SH-SY5Y (cell line): ENCODE measurements around the gene TIGD7.

ENCODE experiments used
- GATA2 ChIP-seq: IDR thresholded peaks from 2 replicates; pipeline ENCODE4 v1.6.1; 2011; ENCODE audit warnings: mild to moderate bottlenecking, low read depth, low read length
- GATA3 ChIP-seq: IDR thresholded peaks from 2 replicates; pipeline ENCODE4 v1.6.1; 2011; ENCODE audit warnings: low read depth, mild to moderate bottlenecking, low read length, moderate library complexity

TIGD7 gene

DNA sequence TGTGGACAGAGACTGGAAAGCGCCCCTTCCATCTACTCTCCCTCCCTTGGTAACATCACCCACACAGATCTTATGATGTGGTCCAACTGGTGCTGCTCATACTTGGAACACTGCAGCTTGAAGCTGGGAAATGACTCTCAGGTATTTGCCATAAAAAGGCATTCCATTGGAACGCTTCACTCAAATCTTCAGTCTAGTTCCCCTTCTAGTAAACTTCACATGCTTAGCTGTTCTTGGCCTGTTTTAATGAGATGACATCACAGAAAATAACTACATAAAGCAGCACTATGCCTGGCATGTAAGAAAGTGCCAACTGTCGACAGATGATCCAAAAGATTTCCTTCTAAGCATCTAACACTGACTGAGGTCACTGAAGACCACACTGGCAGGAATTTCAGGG, 12.6 kb downstream of the TIGD7 start:
- TF ChIP-seq GATA2 (no peak), GATA3 (no peak)

DNA sequence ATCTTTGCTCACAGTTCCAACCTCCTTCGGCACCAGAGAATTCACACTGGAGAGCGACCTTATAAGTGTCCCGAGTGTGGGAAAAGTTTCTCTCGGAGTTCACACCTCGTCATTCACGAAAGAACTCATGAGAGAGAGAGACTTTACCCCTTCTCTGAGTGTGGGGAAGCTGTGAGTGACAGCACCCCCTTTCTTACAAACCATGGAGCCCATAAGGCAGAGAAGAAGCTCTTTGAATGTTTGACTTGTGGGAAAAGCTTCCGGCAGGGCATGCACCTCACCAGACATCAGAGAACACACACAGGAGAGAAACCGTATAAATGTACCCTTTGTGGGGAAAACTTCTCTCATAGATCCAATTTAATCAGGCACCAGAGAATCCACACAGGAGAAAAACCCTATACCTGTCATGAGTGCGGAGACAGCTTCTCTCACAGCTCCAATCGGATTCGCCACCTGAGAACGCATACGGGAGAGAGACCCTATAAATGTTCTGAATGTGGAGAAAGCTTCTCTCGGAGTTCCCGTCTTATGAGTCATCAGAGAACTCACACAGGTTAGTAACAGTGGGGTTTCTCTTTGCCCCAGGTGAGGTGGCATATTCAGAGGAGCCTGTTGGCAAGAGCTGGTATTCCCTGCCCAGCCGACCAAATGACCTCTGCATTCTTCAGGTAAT, 15.1 kb downstream of the TIGD7 start:
- TF ChIP-seq GATA3 (no peak), GATA2 (no peak)

DNA sequence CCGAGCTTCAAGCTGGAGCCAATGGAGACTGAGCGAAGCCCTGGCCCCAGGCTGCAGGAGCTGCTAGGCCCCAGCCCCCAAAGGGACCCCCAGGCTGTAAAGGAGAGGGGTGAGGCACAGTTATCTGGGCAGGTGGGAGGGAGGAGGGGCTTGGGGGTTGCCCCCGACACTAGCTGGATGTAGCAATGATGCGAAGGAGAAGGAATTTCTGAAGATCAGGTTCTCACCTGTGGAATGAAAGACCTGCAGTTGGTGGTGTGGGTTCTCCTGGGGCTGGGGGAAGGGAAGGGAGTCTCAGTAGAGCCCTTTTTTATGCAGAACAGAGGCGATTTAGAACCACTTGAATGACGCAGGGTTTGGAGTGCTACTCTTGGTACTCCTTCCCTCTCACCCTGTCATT, 20.1 kb downstream of the TIGD7 start:
- TF ChIP-seq GATA2 (no peak), GATA3 (no peak)

DNA sequence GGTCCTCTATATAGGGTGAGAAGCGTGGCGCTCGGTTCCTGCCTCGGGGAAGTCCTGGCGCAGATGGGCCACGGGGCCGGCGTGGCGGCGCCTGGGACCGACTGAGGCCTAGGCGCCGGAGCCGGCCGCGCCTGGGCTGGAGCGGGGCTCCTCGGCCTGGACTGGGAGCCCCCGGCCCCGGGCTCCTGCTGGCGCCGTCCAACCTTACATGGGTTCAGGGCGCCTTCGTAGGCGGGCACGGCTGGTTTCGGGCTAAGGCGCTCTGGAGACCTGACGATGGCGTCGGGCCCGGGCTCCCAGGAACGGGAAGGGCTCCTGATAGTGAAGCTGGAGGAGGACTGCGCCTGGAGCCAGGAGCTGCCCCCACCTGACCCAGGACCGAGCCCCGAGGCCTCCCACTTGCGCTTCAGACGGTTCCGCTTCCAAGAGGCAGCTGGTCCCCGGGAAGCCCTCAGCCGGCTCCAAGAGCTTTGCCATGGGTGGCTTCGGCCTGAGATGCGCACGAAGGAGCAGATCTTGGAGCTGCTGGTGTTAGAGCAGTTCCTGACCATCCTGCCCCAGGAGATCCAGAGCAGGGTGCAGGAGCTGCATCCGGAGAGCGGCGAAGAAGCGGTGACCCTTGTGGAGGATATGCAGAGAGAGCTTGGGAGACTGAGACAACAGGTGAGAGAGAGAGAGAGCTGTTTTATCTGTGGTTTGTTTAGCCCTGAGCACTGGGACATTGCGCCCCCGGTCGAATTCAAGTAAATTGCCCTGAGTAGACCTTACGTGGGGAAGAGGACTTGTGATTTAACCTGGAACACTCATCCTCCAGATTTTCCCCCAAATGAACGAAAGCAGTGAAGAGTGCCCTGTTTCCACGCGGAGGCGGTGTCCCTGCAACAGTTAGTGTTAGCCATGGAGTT, 21.4 kb downstream of the TIGD7 start:
- no peak for TF ChIP-seq GATA3
- no peak for TF ChIP-seq GATA2

DNA sequence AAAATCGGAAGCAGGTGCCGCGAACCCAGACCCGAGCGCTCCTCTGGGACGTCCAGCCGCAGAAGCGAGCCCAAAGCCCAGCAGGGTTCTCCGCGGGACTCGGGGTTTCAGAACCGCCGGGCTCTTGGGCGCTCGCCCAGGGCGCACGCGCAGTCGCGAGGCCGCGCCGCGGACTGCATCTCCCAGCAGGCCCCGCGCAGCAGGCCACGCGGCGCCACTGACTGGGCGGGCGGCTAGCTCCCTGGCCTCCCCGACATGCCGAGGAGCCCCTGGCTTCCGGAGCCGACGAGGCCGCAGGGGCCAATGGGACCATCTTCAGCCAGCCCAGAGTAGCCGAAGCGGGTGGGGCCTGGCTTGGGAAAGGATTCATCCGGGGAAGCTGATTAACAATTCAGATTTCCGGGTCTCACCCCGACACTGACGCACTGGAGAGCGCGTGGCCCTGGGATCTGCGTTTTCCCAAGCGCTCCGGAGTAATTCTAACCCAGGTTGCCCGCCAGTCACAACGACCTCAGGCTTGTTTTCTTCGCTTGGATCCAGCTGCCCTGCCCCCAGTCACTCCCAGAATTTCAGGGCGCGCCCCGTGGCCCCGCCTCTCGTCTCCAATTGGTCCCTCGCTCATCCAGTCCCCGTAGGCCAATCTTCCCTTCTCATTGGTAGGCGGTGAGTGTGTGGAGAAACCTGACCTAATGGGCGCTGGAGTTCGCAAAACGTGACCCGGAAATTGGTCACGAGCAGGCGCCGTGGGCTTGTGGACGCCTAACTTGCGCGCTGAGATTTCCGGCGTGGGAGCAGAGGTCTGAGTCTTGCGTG, 22.3 kb downstream of the TIGD7 start, which contains the start of gene ZNF263:
ZNF263 (plus strand) TSS at position 762 of the 813 bp plus-strand sequence. CDS start 328 bp downstream, outside the sequence.
- no peak for TF ChIP-seq GATA3
- TF ChIP-seq GATA2 = no peak

DNA sequence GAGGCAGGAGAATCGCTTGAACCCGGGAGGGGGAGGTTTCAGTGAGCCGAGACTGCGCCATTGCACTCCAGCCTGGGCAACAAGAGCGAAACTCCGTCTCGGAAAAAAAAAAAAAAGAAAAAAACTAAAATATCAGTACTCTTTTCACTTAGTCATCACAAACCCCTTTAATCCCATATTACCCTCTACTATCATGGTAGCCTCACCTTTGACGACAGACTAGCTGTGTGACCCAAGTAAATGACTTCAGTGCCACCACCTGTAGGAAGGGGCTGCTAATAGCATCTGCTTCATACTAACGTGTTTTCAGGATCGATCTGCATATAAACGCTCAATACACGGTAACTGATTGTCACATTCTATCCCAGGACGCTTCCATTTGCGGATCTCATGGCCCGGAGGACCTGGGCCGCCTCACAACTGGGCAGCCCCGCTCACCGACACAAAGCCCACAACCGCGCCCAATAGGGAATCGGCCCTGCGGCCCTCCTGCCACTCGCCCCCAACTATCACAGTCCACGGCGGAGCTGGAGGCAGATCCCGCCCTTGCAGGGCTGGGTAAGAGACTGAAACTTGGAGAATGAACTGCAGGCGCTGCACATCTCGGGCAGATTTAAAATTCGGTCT, 23.0 kb downstream of the TIGD7 start:
- TF ChIP-seq GATA2 = no peak
- no peak for TF ChIP-seq GATA3

DNA sequence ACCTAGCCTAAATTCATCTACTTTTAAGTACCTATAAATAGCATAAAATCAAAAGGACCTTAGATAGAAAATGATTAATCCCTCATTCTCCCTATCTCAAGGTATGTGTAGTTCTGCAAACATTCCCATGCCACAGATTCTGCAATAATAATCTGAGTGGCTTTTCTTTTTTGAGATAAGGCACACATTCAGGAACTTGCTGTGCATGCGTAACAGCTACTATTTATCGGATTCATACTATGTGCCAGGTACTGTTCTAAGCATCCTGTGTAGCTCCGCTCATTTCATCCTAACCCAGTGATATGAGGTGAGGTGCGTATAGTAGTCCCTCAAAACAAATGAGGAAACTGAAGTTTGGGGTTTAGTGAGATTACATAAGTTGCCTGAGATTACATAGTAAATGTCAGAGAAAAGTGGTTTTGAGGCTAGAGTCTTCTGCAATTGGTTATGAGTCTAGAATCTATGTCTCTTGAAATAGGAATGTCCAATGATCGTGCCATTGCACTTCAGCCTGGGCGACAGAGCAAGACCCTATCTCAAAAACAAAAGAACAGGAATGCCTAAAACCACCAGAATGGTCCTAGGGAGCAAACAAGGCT, 23.9 kb downstream of the TIGD7 start:
- TF ChIP-seq GATA3 (no peak), GATA2 (no peak)

DNA sequence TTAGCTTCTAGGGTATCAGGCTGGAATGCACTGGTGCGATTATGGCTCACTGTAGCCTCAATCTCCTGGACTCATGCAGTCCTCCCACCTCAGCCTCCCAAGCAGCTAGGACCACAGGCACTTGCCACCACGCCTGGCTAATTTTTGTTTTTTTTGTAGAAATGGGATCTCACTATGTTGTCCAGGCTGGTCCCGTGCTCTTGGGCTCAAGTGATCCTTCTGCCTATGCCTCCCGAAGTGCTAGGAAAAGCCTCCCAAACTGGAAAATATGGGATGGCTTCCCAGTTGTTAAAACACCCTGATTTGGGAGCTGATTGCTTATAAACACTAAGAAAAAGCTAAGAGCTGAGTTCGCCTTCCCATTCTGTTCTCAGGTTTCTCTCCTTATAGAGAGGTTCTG, 28.6 kb downstream of the TIGD7 start:
- no peak for TF ChIP-seq GATA2
- TF ChIP-seq GATA3 = no peak

DNA sequence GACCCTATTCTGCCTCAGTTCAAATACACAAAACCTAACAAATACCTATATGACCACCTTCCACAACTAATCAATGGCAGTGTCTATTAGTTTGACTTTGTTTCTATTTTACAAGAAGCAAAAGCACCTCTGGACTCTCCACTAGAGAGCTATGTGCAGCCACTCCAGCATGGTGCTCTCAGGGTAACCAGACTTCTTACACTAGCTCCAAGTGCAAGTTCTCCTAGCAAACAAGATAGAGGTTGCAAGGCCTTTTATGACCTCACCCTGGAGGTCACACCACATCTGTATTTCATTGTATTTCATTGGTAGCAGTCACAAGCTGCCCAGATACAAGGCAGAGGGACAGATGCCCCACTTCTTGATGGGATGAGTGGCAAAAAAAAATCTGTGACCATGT, 30.3 kb downstream of the TIGD7 start:
- no peak for TF ChIP-seq GATA3
- no peak for TF ChIP-seq GATA2

DNA sequence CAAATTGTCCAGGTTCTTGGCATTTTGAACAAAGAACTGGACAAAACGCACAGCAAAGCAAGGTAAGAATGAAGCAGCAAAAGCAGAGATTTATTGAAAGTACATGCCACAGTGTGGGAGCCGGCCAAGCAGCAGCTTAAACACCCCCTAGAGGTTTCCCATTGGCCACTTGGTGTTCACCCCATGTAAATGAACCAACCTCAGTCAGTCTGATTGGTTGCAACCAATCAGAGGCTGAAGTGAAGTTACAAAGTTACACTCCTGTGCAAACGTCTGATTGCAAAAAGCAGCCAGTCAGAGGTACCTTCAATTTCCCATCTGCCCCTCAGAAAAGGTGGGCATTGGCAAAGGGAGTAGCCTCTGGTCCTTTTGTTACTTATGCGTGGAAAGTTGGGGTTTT, 30.7 kb downstream of the TIGD7 start:
- TF ChIP-seq GATA3 (no peak), GATA2 (no peak)

DNA sequence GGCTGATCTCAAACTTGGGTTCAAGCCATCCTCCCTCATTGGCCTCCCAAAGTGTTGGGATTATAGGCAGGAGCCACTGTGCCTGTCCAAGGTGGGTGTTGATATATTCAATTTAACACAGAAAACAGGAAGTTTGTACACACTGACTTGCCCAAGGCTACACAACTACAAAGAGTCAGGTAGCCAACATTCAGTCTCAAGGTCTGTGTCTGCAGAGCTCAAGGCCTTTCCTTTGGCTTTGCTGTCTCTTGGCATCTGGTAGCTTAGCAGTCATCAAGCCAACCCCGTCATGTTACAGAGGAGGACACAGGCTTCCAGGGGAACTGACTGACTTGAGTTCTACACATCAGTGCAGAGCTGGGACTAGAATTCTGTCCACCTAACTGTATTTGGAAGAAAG, 36.9 kb downstream of the TIGD7 start:
- TF ChIP-seq GATA3 (no peak), GATA2 (no peak)

DNA sequence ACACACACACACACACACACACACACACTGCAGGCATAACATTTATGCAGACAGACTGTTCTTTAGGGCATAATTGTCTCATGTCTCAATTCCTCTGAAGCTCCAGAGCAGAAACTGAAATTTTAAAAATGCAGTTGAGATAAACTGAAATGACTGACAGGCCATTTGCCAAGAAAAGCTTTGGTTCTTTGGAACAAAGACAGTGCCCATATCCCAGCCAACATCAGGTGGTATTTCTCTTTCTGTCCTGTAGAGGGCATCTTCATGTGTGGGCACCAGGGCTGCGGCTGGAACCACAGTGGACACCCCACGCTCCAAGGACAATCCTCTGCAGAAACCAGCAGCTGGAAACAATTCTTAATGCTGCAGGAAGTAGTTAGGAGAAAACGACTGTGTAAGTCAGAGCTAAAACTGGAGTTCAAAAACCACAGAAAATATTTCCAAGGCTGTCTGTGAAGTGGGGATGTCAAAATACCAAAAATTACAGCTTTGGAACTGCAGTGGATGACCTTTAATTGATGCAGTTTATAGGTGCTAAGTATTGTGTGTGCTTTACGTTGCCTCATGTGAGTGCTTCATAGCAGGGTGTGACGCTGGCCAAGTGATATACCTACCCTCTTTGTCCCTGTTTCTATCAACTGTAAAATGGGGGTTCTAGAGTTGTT, 38.2 kb downstream of the TIGD7 start:
- TF ChIP-seq GATA2 (no peak), GATA3 (no peak)

DNA sequence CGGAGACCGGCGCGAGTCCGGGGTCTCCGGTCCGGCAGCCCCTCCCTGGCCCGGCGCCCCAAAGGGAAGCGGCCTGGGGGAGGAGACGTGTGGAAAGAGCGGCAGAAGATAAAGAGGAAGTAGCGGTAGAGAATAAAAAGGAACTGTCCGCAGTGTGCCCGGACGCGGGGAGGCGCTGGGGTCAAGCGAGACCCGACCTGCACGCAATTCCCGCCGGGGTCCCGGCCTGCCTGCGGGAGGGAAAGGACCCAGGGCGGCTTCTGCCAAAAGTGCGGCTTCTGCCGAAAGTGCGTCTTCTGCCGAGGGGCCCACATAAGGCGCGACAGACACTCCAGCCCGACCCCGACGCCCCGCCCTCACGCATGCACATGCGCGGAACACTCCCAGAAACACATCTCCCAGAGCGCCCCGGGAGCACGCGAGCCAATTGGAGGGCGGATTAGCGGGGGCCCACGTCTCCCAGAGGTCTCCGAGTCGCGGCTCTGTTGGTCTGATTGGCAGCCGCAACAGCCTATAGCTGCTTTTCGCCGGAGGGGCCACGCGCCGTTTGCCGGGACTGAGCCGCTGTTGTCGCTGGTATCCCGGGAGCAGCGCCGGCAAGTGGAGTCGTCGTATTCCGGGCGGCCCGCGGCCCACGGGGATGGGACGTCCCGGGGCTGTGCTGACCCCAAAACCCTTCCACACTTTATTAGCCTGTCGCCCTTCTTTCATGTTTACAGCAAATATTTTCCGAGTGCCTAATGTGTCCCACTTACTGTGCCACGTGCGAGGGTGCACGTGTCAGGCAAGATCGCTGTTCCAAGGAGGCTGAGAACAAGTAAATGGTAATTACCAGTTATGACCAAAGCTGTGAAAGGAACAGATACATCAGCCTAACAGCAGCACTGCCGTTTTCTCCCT, 40.8 kb downstream of the TIGD7 start:
- TF ChIP-seq GATA2 (no peak), GATA3 (no peak)
